COLO829 (cell line): ENCODE data around the gene MT1G.

Experiments
- DNase-seq: peaks from one replicate; pipeline ENCODE4 v3.0.0; 2012; ENCODE audit warnings: low spot score

The MT1G gene

DNA sequence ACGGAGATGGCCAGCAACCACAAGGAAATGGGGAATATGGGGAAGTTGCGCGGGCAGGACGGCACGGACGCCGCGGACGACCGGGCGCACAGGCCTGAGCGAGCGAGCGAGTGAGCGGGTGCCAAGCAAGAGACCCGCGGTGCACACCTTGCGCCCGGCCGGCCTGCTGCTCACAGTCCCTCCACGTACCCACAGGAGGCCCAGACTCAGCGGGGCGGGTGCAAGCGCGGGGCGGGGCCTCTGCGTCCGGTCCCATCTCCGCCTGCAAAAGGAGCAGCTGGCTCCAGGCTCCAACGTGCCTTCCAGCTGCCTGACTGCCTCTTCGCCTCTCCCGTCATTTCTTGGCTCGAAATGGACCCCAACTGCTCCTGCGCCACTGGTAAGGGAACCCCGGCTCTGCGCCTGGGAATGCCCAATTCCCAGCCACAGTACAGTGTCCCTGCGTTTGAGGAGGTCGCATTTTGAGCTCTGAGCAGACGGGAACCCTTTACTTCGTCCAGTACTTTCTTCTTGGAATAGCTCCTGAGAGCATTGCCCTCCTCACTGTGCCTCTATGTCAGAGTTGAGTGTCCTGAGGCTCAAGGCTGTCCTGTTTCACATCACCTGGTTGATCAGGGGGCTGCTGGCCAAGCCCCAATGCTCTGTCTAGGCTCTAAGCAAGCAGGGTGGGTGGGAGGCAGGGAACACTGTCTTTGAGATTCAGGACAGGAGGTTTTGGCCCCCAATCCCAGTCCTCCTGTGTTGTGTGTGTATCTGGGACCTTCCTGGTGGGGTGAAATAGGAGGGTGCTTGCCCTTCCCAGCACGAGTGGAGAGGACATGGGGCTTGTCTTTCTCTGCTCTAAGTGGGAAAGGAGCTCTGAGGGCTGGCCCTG, 50.4 kb downstream of the MT1G start:
- no peak for DNase-seq
